IPS-NIHi7 (cell line): ENCODE results near the gene KSR2.

Experiments used
- DNase-seq: peaks from one replicate; pipeline ENCODE4 v3.0.0; 2012; ENCODE audit warnings: mixed read lengths; ENCODE audit errors: extremely low spot score

KSR2 gene

GRCh38 chr12:117582135-117582784 lies 386.5 kb downstream of the KSR2 start:
- no peak for DNase-seq

DNA sequence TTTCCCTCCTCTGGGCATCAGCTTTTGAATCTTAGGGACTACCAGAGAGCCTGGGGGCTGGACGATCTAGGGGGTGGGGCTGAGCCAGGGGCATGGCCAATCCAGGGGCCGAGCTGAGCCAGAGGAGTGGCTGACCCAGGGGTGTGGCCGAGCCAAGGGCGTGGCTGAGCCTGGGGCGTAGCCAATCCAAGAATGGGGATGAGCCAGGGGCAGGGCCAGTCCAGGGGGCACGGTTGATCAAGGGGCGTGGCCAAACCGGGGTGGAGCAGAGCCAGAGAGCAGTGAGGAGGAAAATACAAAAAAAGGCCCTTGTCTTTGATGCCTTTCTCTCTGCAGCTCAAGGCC lies 388.1 kb downstream of the KSR2 start:
- peak; percentile 99 for DNase-seq

DNA sequence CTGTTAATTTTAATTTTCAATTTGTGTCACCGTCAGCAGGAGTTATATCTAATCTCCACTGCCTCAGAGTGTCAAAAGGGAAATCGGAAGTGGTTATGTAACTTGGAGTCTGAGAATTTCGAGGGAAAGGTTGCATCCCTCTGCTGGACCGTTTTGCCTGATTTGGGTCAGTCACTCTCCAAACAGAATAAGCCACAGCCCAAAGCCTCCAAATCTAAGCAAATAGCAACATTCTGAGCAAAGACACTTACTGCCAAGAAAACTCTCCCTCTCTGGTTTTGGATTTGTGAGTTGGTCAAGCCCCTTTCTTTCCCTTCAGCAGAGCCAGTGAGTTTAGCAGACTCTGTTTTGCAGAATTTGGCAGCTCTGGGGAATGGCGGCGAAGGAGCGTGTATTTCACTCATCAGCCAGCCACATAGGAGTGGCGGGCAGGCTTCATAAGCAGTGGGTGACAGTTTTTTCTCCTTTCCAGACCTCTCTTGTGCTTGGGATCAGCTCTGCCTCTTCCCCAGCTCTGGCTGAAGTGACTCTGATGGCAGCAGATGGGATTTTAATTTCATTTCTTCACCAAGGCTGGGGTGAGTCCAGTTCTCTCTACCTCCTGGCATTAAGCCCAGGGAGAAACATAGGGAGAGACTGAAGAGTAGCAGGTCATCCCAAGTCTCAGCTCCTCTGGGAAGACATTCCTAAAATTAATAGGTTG lies 388.6 kb downstream of the KSR2 start:
- no peak for DNase-seq

DNA sequence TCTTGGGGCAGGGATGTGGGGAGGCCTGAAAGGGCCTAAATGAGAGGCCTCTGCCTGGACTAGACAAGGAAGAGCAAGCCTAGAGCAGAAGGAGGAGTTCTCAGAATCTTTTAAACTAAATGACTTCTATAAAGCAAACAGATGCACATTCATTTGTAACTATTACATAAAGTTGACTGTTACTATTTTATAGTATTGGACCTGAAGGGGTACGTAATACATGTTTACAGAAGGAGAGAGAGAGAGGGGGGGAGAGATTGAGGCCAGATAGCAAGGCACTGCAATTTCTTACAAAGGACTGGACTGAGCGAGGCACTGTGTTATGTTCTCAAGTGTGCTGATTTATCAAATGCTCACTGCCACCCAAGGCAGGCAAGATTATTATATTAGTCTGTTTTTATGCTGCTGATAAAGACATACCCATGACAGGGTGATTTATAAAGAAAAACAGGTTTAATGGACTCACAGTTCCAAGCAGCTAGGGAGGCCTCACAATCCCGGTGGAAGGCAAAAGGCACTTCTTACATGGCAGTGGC lies 391.6 kb downstream of the KSR2 start:
- no peak for DNase-seq

- DNase-seq: no peak
Observed at GRCh38 chr12:117576053-117576452, 392.7 kb downstream of the KSR2 start.

DNA sequence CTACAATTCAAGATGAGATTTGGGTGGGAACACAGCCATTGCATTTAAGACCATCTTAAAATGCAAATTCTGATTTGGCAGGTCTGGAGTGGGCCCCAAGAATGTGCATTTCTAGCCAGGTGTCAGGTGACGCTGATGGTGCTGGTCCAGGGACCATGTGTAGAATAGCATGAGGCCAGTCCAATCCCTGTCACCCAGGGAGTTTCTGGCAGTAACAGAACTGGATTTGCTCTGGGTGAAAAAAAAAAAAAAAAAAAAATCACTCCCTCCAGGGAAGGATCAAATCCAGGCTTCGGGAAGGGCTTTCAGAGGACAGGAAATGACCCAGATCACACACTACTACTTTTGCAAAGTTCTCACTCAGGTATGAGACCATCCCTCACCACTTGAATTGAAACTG lies 394.1 kb downstream of the KSR2 start:
- DNase-seq: no peak

GRCh38 chr12:117572755-117573154 lies 396.0 kb downstream of the KSR2 start:
- no peak for DNase-seq

DNA sequence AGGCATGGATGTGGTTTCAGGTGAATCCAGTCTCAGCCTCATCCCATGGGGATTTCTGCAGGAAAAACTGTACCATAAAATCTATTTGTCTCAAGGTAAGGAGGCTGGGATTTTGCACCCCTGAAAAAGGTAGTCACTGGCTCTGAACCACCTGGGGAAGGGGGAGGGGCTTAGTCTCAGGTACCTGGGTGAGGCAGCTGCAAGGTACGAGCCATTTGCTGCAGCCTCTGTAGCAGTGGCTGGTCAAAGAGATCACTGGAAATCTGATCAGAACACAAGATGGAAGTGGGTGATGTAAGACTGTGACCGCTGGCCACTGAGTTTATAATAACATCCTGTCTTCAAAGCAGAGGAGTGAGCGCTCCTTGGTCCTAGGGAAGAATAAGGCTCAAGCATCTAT lies 397.5 kb downstream of the KSR2 start:
- DNase-seq: no peak

DNA sequence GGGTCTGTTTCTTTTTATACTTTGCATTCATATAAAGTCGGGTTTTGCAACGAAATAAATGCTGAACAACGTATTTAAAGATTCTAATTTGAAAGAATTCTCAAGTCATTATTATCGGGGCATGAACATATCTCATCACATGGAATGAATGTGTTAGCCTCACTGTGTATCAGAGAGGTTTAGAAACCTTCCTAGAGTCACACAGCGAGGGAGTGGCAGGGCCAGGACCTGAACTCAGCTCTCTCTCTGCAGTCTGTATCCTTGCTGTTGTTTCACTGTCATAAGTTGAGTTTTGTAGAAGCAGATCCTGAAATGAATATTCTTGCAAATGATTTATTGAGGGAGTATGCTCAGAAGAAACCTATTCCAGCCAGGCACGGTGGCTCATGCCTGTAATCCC lies 398.2 kb downstream of the KSR2 start:
- no peak for DNase-seq

DNA sequence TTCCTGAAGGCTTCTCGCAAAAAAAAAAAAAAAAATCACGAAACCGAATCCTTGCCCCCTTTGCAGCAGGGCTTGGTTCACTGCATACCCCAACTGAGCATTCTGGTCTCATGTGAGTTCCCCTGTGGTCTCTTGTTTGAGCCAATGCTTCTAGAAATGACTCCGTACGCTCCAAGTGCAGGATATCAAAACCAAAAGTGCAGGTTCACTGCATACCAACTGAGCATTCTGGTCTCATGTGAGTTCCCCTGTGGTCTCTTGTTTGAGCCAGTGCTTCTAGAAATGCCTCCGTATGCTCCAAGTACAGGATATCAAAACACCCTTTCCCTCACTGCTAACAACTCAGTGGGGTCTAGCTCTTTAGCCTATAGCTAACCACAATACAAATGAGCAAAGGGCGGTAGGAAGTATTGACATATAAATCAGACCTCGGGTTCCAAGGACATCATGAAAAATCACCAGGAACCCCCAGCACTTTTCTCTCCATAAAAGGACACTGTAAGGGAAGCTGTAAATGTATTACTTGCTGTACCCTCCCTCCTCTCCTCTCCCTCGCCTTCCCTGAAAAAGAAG lies 401.1 kb downstream of the KSR2 start:
- no peak for DNase-seq

GRCh38 chr12:117564881-117565280 lies 403.9 kb downstream of the KSR2 start:
- no peak for DNase-seq

DNA sequence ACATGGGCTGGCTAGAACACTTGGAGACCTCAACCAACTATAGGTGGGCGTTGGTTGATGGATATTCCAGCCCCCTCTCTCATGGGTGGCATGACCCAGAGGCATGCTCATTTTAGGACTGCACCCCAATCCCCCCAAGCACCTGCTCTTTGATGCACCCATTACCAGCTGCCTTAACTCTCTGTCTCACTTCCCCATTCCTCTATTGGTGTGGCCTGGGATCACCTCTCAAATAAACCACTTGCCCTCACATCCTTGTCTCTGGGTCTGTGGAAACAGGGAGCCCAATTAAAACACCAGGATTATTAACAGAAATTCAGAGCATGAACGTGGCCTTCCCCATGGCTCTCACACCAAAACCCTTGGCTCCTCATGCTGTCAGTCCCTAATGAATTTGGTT lies 405.1 kb downstream of the KSR2 start:
- DNase-seq: no peak

- DNase-seq: no peak
Observed at GRCh38 chr12:117563007-117563406, 405.8 kb downstream of the KSR2 start.

- no peak for DNase-seq
Observed at GRCh38 chr12:117561990-117562389, 406.8 kb downstream of the KSR2 start.

- DNase-seq: no peak
Observed at GRCh38 chr12:117559978-117560377, 408.8 kb downstream of the KSR2 start.

- DNase-seq: no peak
Observed at GRCh38 chr12:117555889-117556288, 412.9 kb downstream of the KSR2 start.

DNA sequence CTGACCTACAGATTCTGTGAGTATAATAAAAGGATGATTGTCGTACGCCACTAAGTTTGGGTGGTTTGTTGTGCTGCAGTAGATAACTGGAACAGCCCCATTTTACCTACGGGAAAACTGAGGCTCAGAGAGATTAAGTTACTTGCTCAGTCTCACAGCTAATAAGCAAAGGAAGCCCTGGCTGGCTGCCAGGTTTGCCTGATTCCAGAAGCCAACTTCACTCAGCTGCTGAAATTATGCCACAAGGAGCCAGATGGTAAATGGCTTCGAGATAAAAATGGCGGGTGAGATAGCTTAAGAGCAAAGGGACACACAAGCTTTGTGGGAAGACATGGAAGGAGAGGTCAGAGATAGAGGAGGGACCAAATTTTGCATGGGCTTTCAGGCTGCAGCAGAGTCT lies 415.8 kb downstream of the KSR2 start:
- DNase-seq: no peak

GRCh38 chr12:117551665-117552064 lies 417.1 kb downstream of the KSR2 start:
- no peak for DNase-seq

DNA sequence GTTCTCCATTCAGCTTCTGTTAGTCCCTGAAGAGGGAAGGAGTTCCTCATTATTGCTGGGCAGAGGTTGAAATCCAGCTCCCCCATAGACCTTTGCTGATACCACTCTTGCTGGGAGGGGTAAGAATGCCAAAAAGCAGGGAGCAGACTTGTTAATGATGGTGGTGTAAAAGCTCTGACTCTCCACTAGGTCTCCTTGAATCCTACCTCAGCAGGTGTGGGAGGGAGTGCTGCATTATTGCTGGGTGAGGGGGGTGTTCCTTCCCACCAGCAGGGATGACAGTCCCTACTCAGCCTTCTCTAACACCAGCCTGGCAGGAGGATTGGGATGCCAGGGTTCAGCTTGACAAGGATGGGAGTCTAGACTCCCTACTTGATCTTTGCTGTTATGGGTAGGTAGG lies 421.6 kb downstream of the KSR2 start:
- DNase-seq: no peak

- DNase-seq: no peak
Observed at GRCh38 chr12:117545216-117545615, 423.6 kb downstream of the KSR2 start.

DNA sequence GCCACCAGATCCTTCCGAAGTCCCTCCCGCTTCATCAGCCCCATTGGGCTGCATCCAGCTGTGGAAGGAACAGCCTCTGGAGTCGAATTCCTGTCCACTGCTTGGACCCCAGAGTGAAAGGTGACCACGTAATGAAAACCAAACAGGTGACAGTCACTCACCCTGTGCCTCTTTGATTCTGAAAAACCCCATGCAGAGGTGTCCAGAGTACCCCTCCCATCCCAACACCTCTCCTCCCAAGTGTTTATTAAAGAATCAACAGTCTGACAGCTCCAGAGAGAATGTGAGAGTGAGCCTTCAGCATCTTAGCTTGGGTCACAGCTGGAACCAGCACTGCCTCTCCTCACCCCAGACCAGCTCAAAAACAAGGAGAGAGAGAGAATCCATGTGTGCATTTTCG lies 428.8 kb downstream of the KSR2 start:
- DNase-seq: no peak

GRCh38 chr12:117538926-117539325 lies 429.9 kb downstream of the KSR2 start:
- no peak for DNase-seq

DNA sequence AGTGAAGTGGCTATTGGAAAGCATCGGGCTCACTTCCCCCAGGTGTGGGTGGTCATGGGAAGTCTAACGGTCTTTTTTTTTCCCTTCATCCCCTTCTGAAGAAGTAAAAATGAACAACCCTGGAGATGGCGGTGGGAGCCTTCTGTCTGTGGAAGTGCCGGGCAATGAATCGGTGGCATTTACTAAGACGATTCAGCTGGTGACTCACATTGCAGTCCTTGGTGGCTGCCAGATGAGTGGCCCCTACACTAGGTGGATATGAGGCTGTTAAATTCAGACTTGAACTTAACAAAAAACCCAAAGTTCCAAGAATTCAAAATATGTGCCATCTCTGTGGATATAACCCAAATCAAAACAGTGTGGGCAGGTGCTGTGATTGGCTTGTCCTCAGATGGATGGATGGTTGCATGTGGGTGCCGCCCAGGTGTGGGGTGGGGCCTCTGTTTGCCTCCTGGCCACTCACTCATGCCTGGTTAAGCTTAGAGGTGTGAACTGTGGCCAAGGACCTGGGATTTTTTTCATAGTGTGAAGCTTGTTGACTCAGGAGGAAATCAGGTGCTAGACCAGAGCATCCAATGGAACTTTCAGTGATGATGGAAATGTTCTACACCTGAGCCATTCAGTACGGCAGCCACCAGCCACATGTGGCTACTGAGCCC lies 430.6 kb downstream of the KSR2 start:
- no peak for DNase-seq
